Measurements from ENCODE around the gene ACVR1B.
A peak's percentile ranks its signal among the peaks of the same experiment; 100 is the strongest.

Gene ACVR1B

DNA sequence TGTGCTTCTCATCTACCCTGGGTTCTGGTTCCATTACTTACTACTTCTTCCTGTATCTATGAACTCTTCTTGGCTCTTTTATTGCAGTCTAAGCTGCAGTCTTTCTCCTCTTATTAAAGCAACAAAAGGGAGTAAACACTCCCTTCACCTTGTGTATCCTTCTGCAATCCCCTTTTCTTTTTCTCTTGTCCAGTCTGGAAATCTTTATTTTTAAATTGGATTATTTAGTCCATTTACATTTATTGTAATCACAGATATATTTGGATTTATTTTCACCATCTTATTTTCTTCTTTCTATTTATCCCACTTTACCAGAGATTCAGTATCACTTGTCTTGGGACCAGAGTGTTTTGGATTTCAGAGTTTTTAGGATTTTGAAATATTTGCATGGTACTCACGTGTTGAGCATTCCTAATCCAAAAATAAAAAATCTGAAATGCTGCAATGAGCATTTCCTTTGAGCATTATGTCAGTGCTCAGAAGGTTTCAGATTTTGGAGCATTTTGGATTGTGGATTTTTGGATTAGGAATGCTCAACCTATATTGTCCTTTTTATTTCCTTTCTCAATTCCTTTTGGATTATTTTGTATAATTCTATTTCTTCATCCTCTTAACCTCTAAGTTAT, 6.8 kb upstream of the ACVR1B start:
- no peak for DNase-seq

DNA sequence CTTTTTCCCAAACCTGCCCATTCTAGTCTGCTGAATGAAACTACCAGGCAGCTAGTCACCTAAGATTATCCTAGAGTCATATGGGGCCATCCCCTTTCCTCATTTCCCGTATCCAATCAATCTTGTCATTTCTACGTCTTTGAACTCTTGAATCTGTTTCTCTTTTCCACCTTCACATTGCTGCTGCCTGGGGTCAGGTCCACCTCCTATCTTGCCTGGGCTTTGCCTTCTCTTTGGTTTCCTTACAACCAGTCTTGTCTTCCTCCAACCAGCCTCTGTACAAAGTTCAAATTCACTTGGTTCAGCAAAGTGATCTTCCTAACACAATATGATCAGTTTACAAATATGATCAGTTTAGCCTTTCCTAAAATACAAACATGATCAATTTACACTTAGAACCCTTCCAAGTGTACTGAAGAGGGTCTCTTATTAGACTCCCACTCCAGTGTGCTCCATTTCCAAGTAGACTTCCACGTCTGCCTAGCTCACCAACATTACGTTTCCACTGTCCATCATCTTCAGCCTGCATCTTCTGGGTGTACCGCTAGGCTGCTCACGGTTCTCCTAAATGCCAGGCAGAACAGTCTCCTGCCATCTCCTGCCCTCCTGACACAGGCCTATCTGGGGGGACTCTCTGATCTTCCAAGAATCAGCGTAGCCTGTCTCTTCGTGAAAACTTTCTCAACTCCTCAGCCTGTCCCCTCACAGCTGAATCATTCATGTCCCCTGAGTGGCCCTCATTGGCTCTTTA, 4.1 kb upstream of the ACVR1B start:
- no peak for DNase-seq

DNA sequence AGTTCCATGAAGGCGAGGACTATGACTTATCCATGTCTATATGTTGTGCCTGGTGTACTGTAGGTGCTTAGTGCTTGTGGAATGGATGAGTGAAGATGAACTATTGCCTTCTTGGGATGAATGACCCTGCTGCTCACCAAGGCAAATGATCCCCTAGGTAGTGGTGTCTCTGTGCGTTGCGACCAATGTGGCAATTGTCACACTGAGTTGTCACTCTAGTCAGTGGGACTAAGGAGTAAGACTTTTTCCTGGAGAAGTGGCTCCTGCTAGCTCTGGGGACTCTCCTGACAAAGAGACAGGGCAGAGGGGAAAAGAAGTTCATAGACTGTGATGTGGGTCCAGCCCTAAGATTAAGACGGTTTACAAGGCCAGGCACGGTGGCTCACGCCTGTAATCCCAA, 3.4 kb upstream of the ACVR1B start:
- no peak for DNase-seq

DNA sequence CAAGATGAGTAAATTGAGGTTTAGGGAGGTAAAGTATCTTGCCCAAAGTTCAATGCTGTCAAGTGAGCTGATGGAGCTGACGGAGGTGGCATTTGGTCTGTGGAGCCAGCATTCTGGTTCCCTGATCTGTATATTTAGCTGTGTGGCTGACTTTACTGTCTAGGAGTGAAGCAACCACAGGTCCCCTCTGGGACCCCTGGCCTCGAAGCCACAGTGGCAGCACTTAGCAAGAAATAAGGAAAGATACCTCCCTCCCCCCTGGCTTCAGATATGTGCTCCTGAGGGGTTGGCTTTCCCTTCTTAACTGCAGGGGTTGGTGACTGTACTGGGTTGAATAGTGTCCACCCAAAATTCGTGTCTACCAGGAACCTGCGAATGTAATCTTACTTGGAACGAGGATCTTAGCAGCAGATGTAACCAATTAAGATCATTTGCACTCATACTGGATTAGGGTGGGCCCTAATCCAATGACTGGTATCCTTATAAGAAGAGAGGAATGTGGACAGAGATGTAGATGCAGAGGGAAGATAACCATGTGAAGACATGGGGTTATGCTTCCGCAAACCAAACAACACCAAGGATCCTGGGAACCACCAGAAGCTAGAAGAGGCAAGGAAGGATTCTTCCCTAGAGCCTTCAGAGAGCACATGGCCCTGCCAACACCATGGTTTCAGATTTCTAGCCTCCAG, 2.0 kb upstream of the ACVR1B start:
- no peak for DNase-seq

DNA sequence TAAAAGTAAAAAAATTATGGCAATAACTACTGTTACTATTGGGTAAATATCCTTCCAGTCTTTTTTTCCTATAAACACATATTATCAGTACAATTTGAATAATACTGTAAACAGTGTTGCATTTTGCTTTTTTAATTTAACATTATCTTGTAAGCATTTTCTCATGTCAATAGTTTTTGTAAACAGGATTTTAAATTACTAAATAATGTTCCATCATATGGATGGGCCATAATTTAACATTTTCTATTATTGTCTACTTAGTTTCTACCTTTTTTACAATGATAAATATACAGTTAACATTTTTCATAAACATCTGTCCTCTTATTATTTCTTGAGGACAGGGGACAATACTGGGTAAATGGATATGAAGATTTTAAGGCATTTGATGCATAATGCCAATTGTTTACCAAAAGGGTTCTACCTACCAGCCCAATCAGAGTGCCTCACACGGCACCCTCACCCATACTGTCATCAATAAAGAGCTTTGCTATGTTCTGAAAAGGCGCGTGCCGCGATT, 759 bp upstream of the ACVR1B start:
- no peak for DNase-seq

DNA sequence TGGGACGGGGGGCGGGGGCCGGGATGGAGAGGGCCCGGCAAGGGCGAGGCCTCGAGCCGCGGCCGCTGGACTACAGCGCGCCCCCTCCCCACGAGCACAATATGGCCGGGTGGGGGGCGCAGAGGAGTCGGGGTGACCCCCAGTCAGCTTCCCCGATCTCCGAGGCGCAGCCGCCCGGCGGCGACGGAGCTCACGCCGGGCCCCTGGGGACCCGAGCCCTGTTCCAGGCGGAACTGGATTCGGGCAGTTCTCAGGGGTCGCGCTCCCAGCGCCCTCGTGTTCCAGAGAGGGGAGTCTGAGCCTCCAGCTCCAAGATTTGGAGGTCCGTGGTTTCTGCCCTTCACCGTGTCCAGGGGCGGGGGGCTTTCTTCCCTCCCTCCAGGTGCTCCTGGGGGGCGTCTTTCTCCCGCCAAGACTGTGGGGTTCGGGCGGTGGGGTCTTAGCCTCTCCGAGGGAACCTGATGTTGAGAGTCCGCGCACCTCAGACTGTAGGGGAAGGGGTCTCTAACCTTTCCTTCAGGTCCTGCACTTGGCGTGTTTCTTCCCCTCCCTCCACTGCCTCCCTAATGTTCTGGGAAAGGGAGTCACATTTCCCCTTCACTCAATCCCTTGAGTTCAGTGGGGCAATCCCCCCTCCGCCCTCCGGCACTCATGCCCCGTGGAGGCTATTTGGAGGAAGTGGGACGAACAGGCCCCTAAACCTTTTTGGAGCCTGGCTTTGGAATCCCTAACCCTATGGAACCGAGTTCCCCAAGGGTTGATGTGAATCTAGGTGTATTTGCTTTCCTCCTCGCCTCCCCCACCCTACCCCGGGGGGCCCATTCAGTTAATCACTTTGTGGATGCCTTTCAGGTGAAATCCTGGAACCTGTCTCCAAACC, 584 bp downstream of the ACVR1B start:
- DNase-seq, result no peak

DNA sequence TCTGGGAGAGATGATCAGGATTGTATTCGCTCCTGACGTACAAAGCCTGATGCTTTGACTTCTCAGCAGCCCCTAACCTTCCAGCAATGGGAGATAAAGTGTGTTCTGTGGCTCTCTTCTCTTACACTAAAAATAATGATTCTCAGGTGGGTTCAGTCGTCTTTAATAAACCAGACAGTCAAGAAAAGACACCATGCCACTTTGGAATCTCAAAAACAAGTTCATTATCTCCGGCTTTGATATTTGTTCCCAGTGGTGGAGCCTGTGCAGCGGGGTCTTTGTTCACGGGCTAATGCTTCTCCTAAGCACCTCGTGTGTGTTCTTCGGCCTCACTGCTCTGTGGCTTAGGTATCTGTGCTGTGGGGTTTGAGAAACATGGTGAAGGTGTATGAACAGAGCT, 1.6 kb downstream of the ACVR1B start:
- no peak for DNase-seq

DNA sequence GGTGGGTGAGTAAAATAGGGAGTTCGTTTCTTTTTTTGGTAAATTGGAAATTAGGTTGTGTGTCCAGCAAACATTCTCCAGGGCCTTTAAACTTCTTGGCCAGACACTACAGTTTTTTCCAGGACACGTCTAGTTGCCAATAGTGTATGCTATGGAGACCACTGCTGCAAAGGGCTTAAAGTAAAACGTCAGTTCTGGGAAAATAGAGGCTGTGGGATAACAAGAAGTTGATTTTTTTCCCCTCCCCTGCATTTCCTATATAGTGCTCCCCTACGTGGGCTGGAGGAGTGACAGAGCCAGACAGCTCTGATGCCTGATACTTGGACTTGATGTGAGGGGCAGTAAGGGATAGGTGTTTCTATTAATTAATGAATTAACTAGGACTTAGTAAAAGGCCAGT, 2.4 kb downstream of the ACVR1B start:
- DNase-seq, result no peak

DNA sequence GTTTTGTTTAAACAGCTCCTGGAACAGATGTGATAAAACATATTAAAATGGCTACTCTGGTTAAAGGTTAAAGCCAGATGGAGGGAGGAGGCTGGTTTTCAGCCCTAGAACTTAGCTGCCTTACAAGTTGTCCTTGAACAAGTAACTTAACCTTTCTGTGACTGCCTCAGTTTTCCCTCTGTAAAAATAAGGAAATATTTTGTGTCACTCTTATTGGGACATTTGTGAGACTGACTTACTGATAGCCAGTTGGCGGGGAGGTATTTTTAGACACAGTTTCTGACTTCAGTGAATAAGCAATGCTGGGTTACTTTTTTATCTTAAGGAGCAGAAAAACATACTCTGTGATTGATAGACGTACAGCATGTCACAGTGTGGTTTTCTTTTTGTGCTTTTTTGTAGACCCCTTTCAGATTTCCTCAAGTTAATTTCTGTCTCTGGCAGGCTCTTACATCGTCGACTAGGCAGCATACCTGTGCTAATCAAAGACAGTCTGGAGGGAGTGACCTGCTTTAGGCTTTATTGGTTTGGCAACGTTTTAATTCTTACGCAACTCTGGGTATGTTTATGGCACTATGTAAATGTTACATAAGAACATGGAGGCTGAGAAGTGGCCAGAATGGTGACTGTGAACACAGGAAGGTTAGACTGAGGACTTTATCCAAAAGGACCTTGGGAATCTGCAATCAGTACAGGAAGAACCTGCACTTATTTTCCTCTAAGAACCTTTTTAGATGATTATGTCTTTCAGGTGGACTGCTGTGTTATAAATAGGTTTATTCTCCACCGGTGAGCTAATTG, 3.3 kb downstream of the ACVR1B start:
- DNase-seq, result no peak

DNA sequence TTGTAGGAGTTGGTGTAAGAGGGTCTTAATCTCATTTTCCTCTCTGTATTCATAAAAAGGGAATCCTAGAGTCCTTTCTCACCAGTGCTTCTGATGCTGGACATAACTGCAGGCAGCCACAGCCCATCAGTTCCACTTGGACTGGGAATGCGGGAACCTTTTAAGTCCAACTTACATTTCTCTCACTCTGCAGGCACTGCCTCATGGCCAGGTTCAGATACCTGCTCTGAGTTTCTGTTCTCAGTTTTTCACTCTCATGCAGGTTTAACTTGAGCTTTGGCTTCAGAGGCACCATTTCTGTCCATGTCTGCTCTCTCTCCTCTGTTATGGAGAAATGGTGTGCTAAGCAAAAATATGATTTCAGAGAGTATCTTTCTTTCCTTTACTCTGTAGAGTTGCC, 4.2 kb downstream of the ACVR1B start:
- DNase-seq, result no peak

DNA sequence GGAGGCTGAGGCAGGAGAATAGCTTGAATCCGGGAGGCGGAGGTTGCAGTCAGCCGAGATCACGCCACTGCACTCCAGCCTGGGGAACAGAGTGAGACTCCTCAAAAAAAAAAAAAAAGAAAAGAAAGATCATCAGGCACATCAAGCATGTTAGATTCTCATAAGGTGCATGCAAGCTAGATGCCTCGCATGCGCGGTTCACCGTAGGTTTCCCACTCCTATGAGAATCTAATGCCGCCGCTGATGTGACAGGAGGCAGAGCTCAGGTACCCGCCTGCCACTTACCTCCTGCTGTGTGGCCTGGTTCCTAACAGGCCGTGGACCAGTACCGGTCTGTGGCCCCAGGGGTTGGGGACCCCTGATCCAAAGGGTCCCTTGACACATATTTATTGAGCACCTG, 7.0 kb downstream of the ACVR1B start:
- DNase-seq, result no peak

DNA sequence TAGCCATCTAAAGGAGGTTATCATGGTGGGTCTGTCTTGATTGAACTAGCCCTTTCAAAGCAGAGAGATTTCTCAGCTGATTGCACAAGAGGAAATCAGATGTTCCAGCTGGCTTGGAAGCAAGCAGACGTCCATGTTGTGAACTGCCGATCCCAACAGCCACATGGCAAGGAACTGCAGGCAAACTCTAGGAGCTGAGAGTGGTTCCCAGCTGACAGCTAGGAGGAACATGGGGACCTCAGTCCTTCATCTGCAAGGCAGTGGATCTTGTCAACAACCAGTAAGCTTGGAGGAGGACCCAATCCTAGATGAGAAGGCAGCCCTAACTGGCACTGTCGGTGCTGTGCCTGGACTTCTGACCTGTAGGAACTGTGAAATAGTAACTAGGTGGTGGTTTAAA, 7.7 kb downstream of the ACVR1B start:
- DNase-seq, result no peak

DNA sequence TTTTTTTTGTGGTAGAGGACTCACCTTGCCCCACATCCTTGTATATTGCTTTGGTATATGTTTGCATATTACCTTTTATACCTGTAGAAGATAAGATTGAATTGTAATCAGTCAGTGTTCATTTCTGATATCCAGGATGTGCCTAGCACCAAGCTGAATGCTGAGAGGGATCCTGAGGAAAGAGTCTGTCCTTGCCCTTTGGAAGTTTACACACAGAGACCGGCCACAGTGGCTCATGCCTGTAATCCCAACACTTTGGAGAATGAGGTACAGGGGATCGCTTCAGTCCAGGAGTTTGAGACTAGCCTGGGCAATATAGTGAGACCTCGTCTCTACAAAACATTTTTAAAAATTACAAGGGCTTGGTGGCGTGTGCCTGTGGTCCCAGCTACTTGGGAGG, 8.4 kb downstream of the ACVR1B start:
- DNase-seq, result no peak

DNA sequence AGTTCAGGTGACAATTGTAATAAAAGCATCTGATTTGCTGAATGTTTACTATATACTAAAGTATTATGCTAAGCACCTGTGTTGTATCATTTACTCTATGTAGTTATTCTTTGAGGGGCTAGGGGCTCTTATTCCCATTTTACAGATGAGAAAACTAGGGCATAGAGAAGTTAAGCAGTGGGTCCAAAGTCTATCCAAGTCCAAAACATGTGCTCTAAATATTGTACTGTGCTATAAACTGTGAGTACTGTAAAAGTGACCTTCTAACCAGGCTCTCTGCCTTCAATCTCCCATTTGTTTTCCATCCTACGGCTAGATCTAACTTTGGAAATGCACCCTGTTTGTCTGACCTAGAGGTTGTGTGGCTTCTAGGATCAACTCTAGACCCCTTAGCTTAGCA, 9.0 kb downstream of the ACVR1B start:
- no peak for DNase-seq

DNA sequence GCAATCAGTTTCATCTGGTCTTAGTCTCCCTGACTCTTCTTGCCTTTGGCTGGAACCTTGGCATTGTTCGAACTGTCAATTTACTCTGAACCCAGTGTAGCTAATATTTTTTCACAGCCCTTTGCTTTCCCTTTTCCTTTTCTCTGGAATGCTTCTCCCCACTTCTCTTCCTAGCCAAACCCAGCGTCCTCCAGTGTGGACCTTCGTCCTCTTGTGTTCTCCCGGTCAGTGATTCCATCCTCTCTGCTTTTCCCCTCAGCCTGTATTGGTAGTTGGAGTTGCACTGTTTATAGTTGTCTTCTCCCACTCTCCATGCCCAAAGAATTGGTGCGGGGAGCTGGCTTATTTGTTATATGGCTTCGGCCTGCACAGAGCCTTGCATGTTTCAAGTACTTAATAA, 9.4 kb downstream of the ACVR1B start:
- DNase-seq, result no peak

DNA sequence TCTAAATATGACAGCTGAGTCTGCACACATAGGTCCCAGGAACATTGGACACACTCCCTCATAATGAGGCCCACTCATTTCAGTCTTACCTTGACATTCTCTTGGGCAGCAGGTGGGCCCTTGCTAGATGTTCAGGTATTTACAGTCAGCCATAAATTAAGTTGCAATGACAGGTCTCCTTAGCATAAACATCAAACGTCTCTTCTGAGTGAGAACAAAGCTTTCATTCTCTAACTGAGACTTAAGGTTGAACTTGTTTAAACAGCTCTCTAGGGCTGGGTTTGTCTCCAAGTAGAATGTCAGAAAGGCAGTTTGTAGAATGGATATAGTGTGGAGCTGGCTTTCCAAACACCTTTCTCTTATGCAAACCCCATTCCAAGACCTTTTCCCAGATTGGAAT, 10.3 kb downstream of the ACVR1B start:
- DNase-seq, result no peak

DNA sequence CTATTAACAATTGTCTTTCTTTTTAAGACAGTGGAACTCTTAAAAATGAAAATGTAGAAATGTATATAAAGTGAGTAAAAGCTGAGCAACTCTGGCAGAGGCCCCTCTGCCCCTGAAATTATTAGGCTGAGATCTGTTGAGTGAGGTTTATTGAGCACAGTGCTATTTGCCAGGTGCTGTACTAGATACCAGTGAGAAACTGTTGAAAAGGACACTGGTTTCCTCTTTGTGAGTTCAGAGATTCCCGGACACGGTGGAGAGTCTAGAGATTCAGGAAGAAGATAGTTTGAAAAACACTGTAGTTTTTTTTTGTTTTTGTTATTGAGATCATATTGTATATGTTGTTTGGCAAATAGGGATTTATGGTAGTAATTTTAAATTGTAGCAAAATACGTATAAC, 11.2 kb downstream of the ACVR1B start:
- DNase-seq, result no peak

DNA sequence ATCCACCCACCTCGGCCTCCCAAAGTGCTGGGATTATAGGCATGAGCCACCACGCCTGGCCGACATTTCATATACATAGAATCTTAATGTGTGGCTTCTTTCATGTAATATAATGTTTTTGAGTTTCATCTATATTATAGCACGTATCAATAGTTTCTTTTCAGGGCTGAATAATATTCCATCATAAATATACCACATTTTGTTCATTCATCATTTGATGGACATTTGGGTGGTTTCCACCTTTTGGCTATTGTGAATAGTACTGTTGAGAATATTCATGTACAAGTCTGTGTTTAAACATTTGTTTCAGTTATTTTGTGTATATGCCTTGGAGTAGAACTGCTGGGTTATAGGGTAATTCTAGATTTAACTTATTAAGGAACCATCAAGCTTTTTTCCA, 12.0 kb downstream of the ACVR1B start:
- DNase-seq, result no peak

DNA sequence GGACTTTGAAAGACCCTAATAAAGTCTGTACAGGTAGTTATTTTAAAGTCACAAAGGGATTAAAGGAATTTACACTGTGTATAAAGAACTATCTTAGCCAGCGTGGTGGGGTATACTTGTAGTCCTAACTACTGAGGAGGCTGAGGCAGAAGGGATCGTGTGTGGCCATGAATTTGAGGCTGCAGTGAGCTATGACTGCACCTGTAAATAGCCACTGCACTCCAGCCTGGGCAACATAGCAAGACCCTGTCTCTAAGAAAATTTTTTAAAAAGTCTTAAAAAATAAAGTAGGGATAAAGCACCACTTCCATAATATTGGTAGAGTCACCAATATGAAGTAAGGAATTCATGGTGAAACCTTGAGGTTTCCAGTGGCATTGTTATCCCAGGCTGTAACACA, 18.1 kb downstream of the ACVR1B start:
- no peak for DNase-seq

DNA sequence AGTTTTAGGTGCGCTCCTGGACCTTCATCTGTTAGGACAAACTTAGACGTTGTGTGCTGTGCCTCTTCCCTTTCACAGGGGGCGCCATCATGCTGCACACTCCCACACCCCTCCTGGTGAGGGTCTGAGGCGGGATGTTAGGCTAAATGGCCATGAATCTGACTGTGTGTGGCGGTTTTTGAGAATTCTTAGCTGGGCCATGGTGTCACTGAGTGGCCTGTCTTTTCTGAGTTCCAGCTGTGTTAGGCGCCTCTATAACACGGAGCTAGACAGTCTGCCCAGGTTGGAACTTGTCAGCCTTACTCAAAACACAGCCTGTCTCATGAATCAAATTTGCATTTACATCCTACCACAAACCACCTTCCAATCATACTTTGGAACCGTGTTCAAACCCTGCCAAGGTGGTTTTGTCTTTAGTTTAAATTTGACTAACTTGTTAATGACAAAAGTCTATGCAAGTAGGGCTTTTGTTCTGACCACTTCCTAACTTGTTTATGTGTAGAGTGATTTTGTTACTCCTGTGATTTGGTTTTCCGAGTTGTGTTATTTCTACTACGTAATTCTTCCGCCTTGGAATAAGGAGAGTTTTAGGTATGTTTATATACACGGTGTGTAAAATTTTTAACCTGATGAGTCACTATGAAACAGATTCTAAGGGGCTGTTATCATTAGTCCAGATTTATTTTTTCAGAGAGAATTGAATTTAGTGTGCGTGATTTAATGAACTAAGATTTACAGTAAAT, 19.6 kb downstream of the ACVR1B start:
- DNase-seq, result peak; percentile 21

DNA sequence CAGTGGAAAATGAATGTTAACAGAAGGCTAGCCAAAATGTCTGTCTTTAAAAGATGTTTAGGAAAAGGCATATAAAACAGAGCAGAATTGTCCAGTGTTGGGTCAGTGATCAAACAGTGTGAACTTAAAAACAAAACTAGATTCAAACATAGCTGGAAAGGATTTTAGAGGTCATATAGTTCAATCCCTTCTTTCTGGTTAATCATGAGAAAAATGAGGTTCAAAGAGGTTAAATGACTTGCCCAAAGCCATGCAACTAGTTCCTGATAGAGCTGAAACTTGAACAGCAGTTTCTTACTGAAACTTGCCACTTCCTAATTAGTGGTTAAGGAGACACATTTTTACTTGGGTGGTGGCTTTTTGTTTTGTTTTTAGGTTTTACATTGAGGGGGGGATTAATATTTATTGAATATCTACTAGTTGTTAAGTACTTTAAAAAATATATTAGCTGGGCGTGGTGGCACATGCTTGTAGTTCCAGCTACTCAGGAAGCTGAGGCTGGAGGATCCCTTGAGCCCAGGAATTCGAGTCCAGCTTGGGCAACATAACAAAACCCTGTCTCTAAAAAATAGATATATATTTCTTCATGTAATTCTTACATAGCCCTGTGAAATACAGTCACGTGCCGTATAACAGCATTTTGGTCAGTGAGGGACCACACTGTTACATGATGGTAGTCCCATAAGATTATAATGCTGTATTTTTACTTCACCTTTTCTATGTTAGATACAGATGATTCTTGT, 20.4 kb downstream of the ACVR1B start:
- DNase-seq, result no peak

All from T-helper 9 cell (primary cell).